Liver (tissue), 9 donors: ENCODE measurements around the gene CHMP1A. TPM values are rescaled to one million over a fixed set of nuclear protein-coding genes. Genes with fewer than 3 reads are reported as not detected.

Experiments
- DNase-seq: peaks from one replicate; pipeline ENCODE4 v3.0.0-alpha.2; 2017; ENCODE audit warnings: low spot score
- H3K27ac ChIP-seq, 2 donors: one replicate each; pipeline ENCODE4 v1.7.0; 2013; ENCODE audit warnings: inconsistent platforms in 2 of 2, low read length in 2 of 2, control low read depth in 1 of 2, low read depth in 1 of 2, mild to moderate bottlenecking in 1 of 2
- H3K27me3 ChIP-seq, 4 donors: one replicate each; pipeline versions ENCODE4 v1.6.1 to v1.7.0; 2013; ENCODE audit warnings: low read length in 3 of 4, inconsistent platforms in 1 of 4, mild to moderate bottlenecking in 1 of 4, moderate library complexity in 1 of 4; ENCODE audit not compliant: control insufficient read depth in 4 of 4, insufficient read depth in 4 of 4
- H3K36me3 ChIP-seq, 4 donors: one replicate each; pipeline versions ENCODE4 v1.6.1 to v1.7.0; 2013; ENCODE audit warnings: low read length in 3 of 4, mild to moderate bottlenecking in 3 of 4, low read depth in 1 of 4, moderate library complexity in 1 of 4; ENCODE audit not compliant: control insufficient read depth in 4 of 4, insufficient read depth in 3 of 4
- H3K4me1 ChIP-seq, 4 donors: one replicate each; pipeline versions ENCODE4 v1.6.1 to v1.7.0; 2013; ENCODE audit warnings: low read length in 3 of 4, mild to moderate bottlenecking in 3 of 4, moderate library complexity in 1 of 4; ENCODE audit not compliant: control insufficient read depth in 4 of 4, insufficient read depth in 4 of 4
- H3K4me3 ChIP-seq, 3 donors: one replicate each; pipeline versions ENCODE4 v1.6.1 to v1.7.0; 2013; ENCODE audit warnings: low read length in 3 of 3, control low read depth in 1 of 3, low read depth in 1 of 3, mild to moderate bottlenecking in 1 of 3
- H3K9ac ChIP-seq, 2 donors: one replicate each; pipeline ENCODE4 v1.7.0; 2013; ENCODE audit warnings: low read length in 2 of 2, mild to moderate bottlenecking in 2 of 2, moderate library complexity in 2 of 2, control low read depth in 1 of 2, low read depth in 1 of 2
- H3K9me3 ChIP-seq, 4 donors: one replicate each; pipeline versions ENCODE4 v1.6.1 to v1.7.0; 2013; ENCODE audit warnings: low read length in 3 of 4; ENCODE audit not compliant: control insufficient read depth in 4 of 4
- EGR1 ChIP-seq, 2 donors: IDR thresholded peaks; 2 replicates each; pipeline ENCODE4 v1.6.1; 2016 to 2018; ENCODE audit warnings: antibody characterized with exemption in 2 of 2, low read depth in 2 of 2
- FOXA1 ChIP-seq: IDR thresholded peaks from 2 replicates; pipeline ENCODE4 v1.6.1; 2016; ENCODE audit warnings: antibody characterized with exemption
- FOXA2 ChIP-seq: IDR thresholded peaks from 2 replicates; pipeline ENCODE4 v1.6.1; 2016; ENCODE audit warnings: antibody characterized with exemption
- GABPA ChIP-seq, 2 donors: IDR thresholded peaks in 1 of 2; conservative IDR thresholded peaks in 1 of 2; 2 replicates each; pipeline ENCODE4 v1.6.1; 2016; ENCODE audit warnings: antibody characterized with exemption in 2 of 2, mild to moderate bottlenecking in 1 of 2, moderate library complexity in 1 of 2
- HNF4A ChIP-seq, 2 donors: conservative IDR thresholded peaks; 2 replicates each; pipeline ENCODE4 v1.6.1; 2016; ENCODE audit warnings: antibody characterized with exemption in 2 of 2, mild to moderate bottlenecking in 2 of 2
- RAD21 ChIP-seq, 2 donors: IDR thresholded peaks; 2 replicates each; pipeline ENCODE4 v1.6.1; 2016; ENCODE audit warnings: antibody characterized with exemption in 2 of 2, mild to moderate bottlenecking in 2 of 2
- RXRA ChIP-seq, 2 donors: IDR thresholded peaks; 2 replicates each; pipeline ENCODE4 v1.6.1; 2017 to 2018; ENCODE audit warnings: antibody characterized with exemption in 2 of 2, mild to moderate bottlenecking in 1 of 2
- TAF1 ChIP-seq: conservative IDR thresholded peaks from 2 replicates; pipeline ENCODE4 v1.6.1; 2016; ENCODE audit warnings: antibody characterized with exemption, mild to moderate bottlenecking
- YY1 ChIP-seq: IDR thresholded peaks from 2 replicates; pipeline ENCODE4 v1.6.1; 2016; ENCODE audit warnings: antibody characterized with exemption, mild to moderate bottlenecking
- WGBS: extraction: QIAGEN DNeasy Blood & Tissue Kit; methylation state at CpG from one replicate; pipeline ENCODE4 v1.1.7; 2013; 5-methylcytosine and 5-hydroxymethylcytosine counted together
- polyA plus RNA-seq, 2 donors: library from polyadenylated mRNA; stranded (reverse) in 1 of 2; unstranded in 1 of 2; fragments of 200-250 nt in 1 of 2; fragments of >200 nt in 1 of 2; fragmentation: Nextera tagmentation in 1 of 2; extraction: Ambion mirVana in 1 of 2; gene quantifications; one replicate each; pipeline versions ENCODE4 v1.2.1 to v1.2.3, GENCODE V29; 2013 to 2015
- total RNA-seq, 2 donors: library from RNA; depleted of rRNA; stranded (reverse); fragments of >200 nt; gene quantifications; one replicate each; pipeline ENCODE4 v1.2.3, GENCODE V29; 2014
- TF ChIP-seq, protein P1 (sequence below): IDR thresholded peaks from 2 replicates; pipeline ENCODE4 v1.6.1; 2016; ENCODE audit warnings: antibody characterized with exemption
- TF ChIP-seq, protein P2 (sequence below): fragments of 150-350 bp; IDR thresholded peaks from 2 replicates; pipeline ENCODE4 v1.5.1; 2017; ENCODE audit warnings: improper control_type of control experiment, low read depth, low read length; ENCODE audit not compliant: missing input control
- TF ChIP-seq, protein P3 (sequence below): IDR thresholded peaks from 2 replicates; pipeline ENCODE4 v1.6.1; 2016; ENCODE audit warnings: antibody characterized with exemption
- donor health status: healthy.
- donor health status: healthy.
- donor health status: healthy.
- donor health status: healthy.
- donor health status: healthy.

CHMP1A gene
- total and polyA plus RNA-seq, 4 donors: 25.7 to 36.7 (median 32.3) TPM

DNA sequence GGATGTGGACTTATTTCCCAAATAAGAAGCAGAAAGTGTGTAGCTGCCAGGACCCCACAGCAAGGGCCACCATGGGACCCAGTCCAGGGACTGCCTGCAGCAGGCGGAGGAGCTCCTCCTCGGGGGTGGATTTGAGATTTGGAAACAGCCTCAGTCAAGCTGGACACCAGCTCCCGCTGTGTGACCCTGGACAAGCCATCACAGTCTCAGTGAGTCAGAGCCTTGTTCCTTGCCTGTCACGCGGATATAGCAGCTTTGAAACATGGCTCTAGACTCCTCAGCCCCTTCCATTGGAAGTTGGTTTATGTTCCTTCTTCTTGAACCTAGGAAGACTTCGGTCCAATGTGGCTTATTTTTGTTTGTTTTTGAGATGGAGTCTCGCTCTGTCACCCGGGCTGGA, 56.6 kb downstream of the CHMP1A start:
- 83% methylated on average over 8 of the region's 8 CpGs for WGBS
- TF ChIP-seq GABPA (IDR thresholded peaks at IDR 0.05 in 1 of 2, conservative IDR thresholded peaks at IDR 0.05 in 1 of 2) (no peak), EGR1 (IDR thresholded peaks at IDR 0.05; ENCODE audit: low read depth in 2 of 2) (no peak), FOXA1 (no peak)
- TF ChIP-seq, protein P1, sequence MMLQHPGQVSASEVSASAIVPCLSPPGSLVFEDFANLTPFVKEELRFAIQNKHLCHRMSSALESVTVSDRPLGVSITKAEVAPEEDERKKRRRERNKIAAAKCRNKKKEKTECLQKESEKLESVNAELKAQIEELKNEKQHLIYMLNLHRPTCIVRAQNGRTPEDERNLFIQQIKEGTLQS: no peak

DNA sequence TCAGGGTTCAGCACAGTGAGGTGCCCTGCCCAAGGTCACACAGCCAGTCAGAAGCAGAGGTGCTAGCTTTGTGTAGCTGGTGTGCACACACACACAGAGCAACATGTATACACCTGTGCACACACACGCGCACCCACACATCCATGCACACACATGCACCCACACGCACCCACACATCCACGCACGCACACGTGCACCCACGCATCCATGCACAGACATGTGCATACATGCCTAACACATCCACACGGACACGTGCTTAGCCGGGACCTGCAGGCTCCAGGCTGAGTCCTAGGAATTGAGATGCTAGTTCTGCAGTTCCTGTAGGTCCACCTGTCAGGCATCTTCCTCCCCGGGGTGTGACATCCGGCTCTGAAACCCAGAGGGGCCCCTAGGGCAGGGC, 57.1 kb downstream of the CHMP1A start:
- WGBS: 81% methylated on average over 12 of the region's 12 CpGs
- H3K27me3 ChIP-seq: no peaks in the 10 kb centered on the region
- H3K9ac ChIP-seq: no peak overlapping the region
- H3K36me3 ChIP-seq: no peaks in the 10 kb centered on the region
- no peaks in the 10 kb centered on the region for H3K4me1 ChIP-seq
- TF ChIP-seq EGR1 (IDR thresholded peaks at IDR 0.05; ENCODE audit: low read depth in 2 of 2) (no peak), RXRA (IDR thresholded peaks at IDR 0.05) (no peak)
- no peak for DNase-seq
- no peak overlapping the region for H3K27ac ChIP-seq
- H3K9me3 ChIP-seq: no peaks in the 10 kb centered on the region
- H3K4me3 ChIP-seq: no peak overlapping the region

More for the DNA sequence above, 56.6 kb downstream of the CHMP1A start:
- Histone ChIP-seq H3K4me1 (no peaks in the 10 kb centered on the region), H3K27ac (no peak overlapping the region), H3K9ac (no peak overlapping the region), H3K9me3 (no peaks in the 10 kb centered on the region), H3K27me3 (no peaks in the 10 kb centered on the region), H3K36me3 (no peaks in the 10 kb centered on the region), H3K4me3 (no peak overlapping the region)
- DNase-seq: no peak

DNA sequence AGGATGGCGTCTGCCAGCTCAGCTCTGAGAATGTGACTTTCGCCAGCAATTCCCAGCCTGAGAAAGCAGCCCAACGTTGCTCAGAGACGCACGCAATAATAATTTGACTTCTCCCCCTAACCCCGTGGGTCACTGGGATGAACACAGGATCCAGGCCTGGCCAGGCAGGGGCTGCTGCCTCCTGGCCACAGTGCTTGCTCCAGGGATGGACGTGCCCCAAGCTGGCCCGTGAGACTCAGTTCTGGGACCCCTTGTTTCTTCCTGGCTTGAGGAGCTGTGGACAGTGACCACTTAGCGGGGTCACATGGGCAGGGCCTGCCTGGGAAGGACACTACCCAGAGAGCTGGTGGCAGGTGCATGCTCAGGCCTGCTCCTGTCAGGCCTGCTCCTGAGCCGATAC, 57.6 kb downstream of the CHMP1A start:
- no peaks in the 10 kb centered on the region for H3K27me3 ChIP-seq
- TF ChIP-seq HNF4A (conservative IDR thresholded peaks at IDR 0.05) (no peak), FOXA2 (no peak), EGR1 (IDR thresholded peaks at IDR 0.05; ENCODE audit: low read depth in 2 of 2) (no peak), YY1 (no peak), RAD21 (IDR thresholded peaks at IDR 0.05) (no peak), TAF1 (no peak)
- TF ChIP-seq, protein P2, sequence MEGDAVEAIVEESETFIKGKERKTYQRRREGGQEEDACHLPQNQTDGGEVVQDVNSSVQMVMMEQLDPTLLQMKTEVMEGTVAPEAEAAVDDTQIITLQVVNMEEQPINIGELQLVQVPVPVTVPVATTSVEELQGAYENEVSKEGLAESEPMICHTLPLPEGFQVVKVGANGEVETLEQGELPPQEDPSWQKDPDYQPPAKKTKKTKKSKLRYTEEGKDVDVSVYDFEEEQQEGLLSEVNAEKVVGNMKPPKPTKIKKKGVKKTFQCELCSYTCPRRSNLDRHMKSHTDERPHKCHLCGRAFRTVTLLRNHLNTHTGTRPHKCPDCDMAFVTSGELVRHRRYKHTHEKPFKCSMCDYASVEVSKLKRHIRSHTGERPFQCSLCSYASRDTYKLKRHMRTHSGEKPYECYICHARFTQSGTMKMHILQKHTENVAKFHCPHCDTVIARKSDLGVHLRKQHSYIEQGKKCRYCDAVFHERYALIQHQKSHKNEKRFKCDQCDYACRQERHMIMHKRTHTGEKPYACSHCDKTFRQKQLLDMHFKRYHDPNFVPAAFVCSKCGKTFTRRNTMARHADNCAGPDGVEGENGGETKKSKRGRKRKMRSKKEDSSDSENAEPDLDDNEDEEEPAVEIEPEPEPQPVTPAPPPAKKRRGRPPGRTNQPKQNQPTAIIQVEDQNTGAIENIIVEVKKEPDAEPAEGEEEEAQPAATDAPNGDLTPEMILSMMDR: no peak
- TF ChIP-seq, protein P3, sequence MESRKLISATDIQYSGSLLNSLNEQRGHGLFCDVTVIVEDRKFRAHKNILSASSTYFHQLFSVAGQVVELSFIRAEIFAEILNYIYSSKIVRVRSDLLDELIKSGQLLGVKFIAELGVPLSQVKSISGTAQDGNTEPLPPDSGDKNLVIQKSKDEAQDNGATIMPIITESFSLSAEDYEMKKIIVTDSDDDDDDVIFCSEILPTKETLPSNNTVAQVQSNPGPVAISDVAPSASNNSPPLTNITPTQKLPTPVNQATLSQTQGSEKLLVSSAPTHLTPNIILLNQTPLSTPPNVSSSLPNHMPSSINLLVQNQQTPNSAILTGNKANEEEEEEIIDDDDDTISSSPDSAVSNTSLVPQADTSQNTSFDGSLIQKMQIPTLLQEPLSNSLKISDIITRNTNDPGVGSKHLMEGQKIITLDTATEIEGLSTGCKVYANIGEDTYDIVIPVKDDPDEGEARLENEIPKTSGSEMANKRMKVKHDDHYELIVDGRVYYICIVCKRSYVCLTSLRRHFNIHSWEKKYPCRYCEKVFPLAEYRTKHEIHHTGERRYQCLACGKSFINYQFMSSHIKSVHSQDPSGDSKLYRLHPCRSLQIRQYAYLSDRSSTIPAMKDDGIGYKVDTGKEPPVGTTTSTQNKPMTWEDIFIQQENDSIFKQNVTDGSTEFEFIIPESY: no peak
- TF ChIP-seq, protein P1: no peak
- no peak for DNase-seq
- H3K9ac ChIP-seq: no peak overlapping the region
- H3K36me3 ChIP-seq: no peaks in the 10 kb centered on the region
- no peak overlapping the region for H3K27ac ChIP-seq
- WGBS: 92% methylated on average over 10 of the region's 10 CpGs
- H3K9me3 ChIP-seq: no peaks in the 10 kb centered on the region
- no peaks in the 10 kb centered on the region for H3K4me1 ChIP-seq
- H3K4me3 ChIP-seq: no peak overlapping the region
